A673 (cell line): Measurements from ENCODE around the gene VAV3. TPM values are rescaled to one million over a fixed set of nuclear protein-coding genes. Genes with fewer than 3 reads are reported as not detected.
"Not testable (repeated sequence)": the region's sequence is repeated elsewhere in the genome, so short reads cannot be mapped to it uniquely, and the experiment has no call there.

Source experiments
- BruUV-seq: library from RNA; stranded (reverse); fragments of 400-500 nt; replicated peaks from 2 replicates; lab custom pipeline; 2021; lab: Mats Ljungman, UMichigan
- CTCF ChIA-PET: fragments of 300-600 bp; sonication (Branson Sonifier 250); formaldehyde crosslinking; loops from one replicate; lab custom pipeline; 2022; ENCODE audit warnings: antibody characterized with exemption; lab: Charles Lee
- POLR2A ChIA-PET: fragments of 300-600 bp; sonication (Branson Sonifier 250); formaldehyde crosslinking; loops from one replicate; lab custom pipeline; 2022; ENCODE audit warnings: antibody characterized with exemption; ENCODE audit not compliant: low non-redundant PET; lab: Charles Lee
- DNase-seq: peaks from one replicate; pipeline ENCODE4 v3.0.0-alpha.2; 2015; ENCODE audit warnings: low spot score
- H3K27ac ChIP-seq: fragments of 200-600 bp; sonication (generic); 2 replicates; pipeline ENCODE4 v1.5.1; 2016; ENCODE audit warnings: mixed run types, low read depth, mild to moderate bottlenecking, mixed read lengths, antibody characterized with exemption, low read length; ENCODE audit not compliant: poor library complexity, severe bottlenecking
- H3K27me3 ChIP-seq: fragments of 200-600 bp; sonication (generic); replicated peaks from 2 replicates; pipeline ENCODE4 v1.6.1; 2017; ENCODE audit warnings: mixed run types, low read depth, mild to moderate bottlenecking, mixed read lengths, antibody characterized with exemption, low read length; ENCODE audit not compliant: insufficient read depth, poor library complexity
- H3K36me3 ChIP-seq: fragments of 200-600 bp; sonication (generic); 2 replicates; pipeline ENCODE4 v1.6.1; 2016; ENCODE audit warnings: mixed run types, mild to moderate bottlenecking, mixed read lengths, antibody characterized with exemption, low read length; ENCODE audit not compliant: insufficient read depth, poor library complexity, severe bottlenecking
- H3K4me1 ChIP-seq: fragments of 200-600 bp; sonication (generic); 2 replicates; pipeline ENCODE4 v1.6.1; 2017; ENCODE audit warnings: mixed run types, mild to moderate bottlenecking, mixed read lengths, antibody characterized with exemption, low read length; ENCODE audit not compliant: insufficient read depth, poor library complexity, severe bottlenecking
- H3K4me3 ChIP-seq: fragments of 200-600 bp; sonication (generic); 2 replicates; pipeline ENCODE4 v1.5.1; 2016; ENCODE audit warnings: low read depth, mixed run types, mild to moderate bottlenecking, mixed read lengths, low read length; ENCODE audit not compliant: poor library complexity, severe bottlenecking
- H3K9me3 ChIP-seq: fragments of 200-600 bp; sonication (generic); 2 replicates; pipeline ENCODE4 v1.6.1; 2016; ENCODE audit warnings: mixed run types, low read depth, mild to moderate bottlenecking, mixed read lengths, antibody characterized with exemption, low read length; ENCODE audit not compliant: poor library complexity, severe bottlenecking
- EZH2 ChIP-seq: fragments of 200-600 bp; sonication (generic); IDR thresholded peaks from 2 replicates; pipeline ENCODE4 v1.6.1; 2017; ENCODE audit warnings: borderline replicate concordance, low read depth, mild to moderate bottlenecking, mixed read lengths, antibody characterized with exemption, low read length; ENCODE audit not compliant: poor library complexity, severe bottlenecking
- intact Hi-C: fragments of 100-400 bp; cut with micrococcal nuclease; formaldehyde crosslinking; loops from one replicate; pipeline ENCODE4 v1.10.0; 2022; ENCODE audit not compliant: unreplicated experiment
- total RNA-seq: library from RNA; stranded (reverse); gene quantifications from 2 replicates; pipeline ENCODE4 v1.2.3, GENCODE V29; 2021
- TF ChIP-seq, protein P1 (sequence below): fragments of 300-800, 200-600 bp; sonication (generic); conservative IDR thresholded peaks from 2 replicates; pipeline ENCODE4 v1.5.1; 2017; ENCODE audit warnings: low read depth, mild to moderate bottlenecking, antibody characterized with exemption, low read length, moderate library complexity, mixed read lengths

The VAV3 gene
- total RNA-seq, 1 experiment from 2014 or later: 0.30 TPM

GRCh38 chr1:107702946-107703571 lies 261.9 kb downstream of the VAV3 start:
- H3K36me3 ChIP-seq: no peaks in the 10 kb centered on the region
- DNase-seq: no peak
- H3K9me3 ChIP-seq: no peaks in the 10 kb centered on the region
- H3K27me3 ChIP-seq: no peaks in the 10 kb centered on the region
- TF ChIP-seq, protein P1, sequence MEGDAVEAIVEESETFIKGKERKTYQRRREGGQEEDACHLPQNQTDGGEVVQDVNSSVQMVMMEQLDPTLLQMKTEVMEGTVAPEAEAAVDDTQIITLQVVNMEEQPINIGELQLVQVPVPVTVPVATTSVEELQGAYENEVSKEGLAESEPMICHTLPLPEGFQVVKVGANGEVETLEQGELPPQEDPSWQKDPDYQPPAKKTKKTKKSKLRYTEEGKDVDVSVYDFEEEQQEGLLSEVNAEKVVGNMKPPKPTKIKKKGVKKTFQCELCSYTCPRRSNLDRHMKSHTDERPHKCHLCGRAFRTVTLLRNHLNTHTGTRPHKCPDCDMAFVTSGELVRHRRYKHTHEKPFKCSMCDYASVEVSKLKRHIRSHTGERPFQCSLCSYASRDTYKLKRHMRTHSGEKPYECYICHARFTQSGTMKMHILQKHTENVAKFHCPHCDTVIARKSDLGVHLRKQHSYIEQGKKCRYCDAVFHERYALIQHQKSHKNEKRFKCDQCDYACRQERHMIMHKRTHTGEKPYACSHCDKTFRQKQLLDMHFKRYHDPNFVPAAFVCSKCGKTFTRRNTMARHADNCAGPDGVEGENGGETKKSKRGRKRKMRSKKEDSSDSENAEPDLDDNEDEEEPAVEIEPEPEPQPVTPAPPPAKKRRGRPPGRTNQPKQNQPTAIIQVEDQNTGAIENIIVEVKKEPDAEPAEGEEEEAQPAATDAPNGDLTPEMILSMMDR: no peak
- TF ChIP-seq EZH2: no peak
- intact Hi-C loops: loop anchor here (5.0 kb wide), 1 partner anchor 49 kb away; no protein-coding TSS in a partner anchor
- ChIA-PET POLR2A (no interaction called here), CTCF (no interaction called here)
- no TSS peak for BruUV-seq
- no peak overlapping the region for H3K4me3 ChIP-seq
- H3K4me1 ChIP-seq: no peaks in the 10 kb centered on the region
- H3K27ac ChIP-seq: no peak overlapping the region

DNA sequence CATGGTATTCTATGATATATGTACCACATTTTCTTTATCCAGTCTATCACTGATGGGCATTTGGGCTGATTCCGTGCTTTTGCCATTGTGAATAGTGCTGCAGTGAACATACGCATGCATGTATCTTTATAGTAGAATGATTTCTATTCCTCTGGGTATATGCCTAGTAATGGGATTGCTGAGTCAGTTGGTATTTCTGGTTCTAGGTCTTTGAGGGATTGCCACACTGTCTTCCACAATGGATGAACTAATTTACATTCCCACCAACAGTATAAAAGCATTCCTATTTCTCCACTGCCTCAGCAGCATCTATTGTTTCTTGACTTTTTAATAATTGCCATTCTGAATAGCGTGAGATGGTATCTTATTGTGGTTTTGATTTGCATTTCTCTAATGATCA lies 264.3 kb downstream of the VAV3 start:
- intact Hi-C loops: loop anchor here (5.0 kb wide), 1 partner anchor 52 kb away; no protein-coding TSS in a partner anchor
- POLR2A ChIA-PET, H3K4me3 ChIP-seq, H3K36me3 ChIP-seq, BruUV-seq, CTCF ChIA-PET, H3K27ac ChIP-seq, H3K4me1 ChIP-seq, DNase-seq, H3K27me3 ChIP-seq, H3K9me3 ChIP-seq: not testable (repeated sequence)

DNA sequence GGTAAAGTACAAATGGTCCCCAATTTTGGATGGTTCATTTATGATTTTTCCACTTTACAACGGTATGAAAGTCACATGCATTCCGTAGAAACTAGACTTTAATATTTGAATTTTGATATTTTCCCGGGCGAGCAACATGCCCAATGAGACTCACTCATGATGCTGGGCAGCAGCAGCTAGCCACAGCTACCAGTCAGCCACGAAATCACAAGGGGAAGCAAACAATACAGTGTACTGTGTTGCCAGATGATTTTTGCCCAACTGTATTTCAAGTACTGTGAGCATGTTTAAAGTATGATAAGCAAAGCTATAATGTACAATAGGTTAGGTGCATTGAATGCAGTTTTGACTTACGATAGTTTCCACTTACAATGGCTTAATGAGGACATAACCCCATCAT lies 266.8 kb downstream of the VAV3 start:
- DNase-seq: no peak
- H3K9me3 ChIP-seq: no peaks in the 10 kb centered on the region
- H3K27me3 ChIP-seq: no peaks in the 10 kb centered on the region
- no TSS peak for BruUV-seq
- no peak overlapping the region for H3K27ac ChIP-seq
- no peak for TF ChIP-seq EZH2
- TF ChIP-seq, protein P1: no peak
- H3K4me3 ChIP-seq: no peak overlapping the region
- intact Hi-C loops: no loop called here
- CTCF ChIA-PET: no interaction called here
- H3K36me3 ChIP-seq: no peaks in the 10 kb centered on the region
- H3K4me1 ChIP-seq: no peaks in the 10 kb centered on the region
- POLR2A ChIA-PET: no interaction called here

DNA sequence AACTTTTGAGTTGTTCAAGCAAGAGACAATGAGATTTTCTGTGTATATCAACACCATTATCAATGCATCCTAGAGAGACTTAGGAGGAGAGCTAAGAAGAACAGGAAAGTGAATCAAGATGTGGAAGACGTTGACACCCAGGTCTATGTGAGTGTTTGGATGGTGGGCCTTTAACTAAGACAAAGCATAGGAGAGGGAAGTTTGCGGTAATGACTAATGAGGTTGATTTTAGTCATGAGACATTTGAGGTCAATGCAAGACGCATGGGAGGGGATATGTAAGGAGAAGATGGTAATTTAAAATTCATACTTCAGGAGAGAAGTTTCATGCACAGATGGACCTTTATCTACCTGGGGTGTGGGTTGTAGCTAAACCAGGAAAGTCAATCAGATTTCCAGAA lies 269.6 kb downstream of the VAV3 start:
- Histone ChIP-seq H3K9me3 (no peaks in the 10 kb centered on the region), H3K27ac (no peak overlapping the region), H3K36me3 (no peaks in the 10 kb centered on the region), H3K27me3 (no peaks in the 10 kb centered on the region), H3K4me1 (no peaks in the 10 kb centered on the region), H3K4me3 (no peak overlapping the region)
- no TSS peak for BruUV-seq
- POLR2A ChIA-PET: no interaction called here
- intact Hi-C loops: no loop called here
- CTCF ChIA-PET: no interaction called here
- no peak for DNase-seq
- no peak for TF ChIP-seq EZH2
